K562 (cell line): ENCODE measurements around the gene KCNK4. TPM values are rescaled to one million over a fixed set of nuclear protein-coding genes. Genes with fewer than 3 reads are reported as not detected.

Experiments
- BRD9 ChIP-seq: fragments of 450-650 bp; IDR thresholded peaks from 2 replicates; pipeline ENCODE4 v1.6.1; 2018; ENCODE audit warnings: low read depth; ENCODE audit not compliant: partially characterized antibody
- ESRRA ChIP-seq: fragments of 450-650 bp; IDR thresholded peaks from 2 replicates; pipeline ENCODE4 v1.6.1; 2014; ENCODE audit warnings: low read depth, mild to moderate bottlenecking, moderate library complexity, borderline replicate concordance
- FOXA3 ChIP-seq, 2 experiments: fragments of 450-650 bp in 1 of 2; sonication (generic) in 1 of 2; formaldehyde crosslinking; IDR thresholded peaks in 1 of 2; conservative IDR thresholded peaks in 1 of 2; 2 replicates each; pipeline versions ENCODE4 v1.4.0 to v1.8.0; 2020 to 2022; ENCODE audit warnings: mild to moderate bottlenecking in 2 of 2, missing genetic modification reagents in 1 of 2
- FOXJ2 ChIP-seq: fragments of 200-800 bp; sonication (Bioruptor generic); IDR thresholded peaks from 2 replicates; pipeline ENCODE4 v1.6.1; 2016; ENCODE audit warnings: missing genetic modification characterization, missing compliant biosample characterization
- FUS ChIP-seq: fragments of 200-400 bp; formaldehyde crosslinking; optimal IDR thresholded peaks from 2 replicates; pipeline ENCODE3; 2017; ENCODE audit warnings: low read depth, low read length
- HNRNPL ChIP-seq: fragments of 200-400 bp; formaldehyde crosslinking; IDR thresholded peaks from 2 replicates; pipeline ENCODE4 v1.6.1; 2017; ENCODE audit warnings: low read depth, mild to moderate bottlenecking, low read length
- JUND ChIP-seq, 2 experiments: IDR thresholded peaks; 2 replicates in 1 of 2; 3 replicates in 1 of 2; pipeline ENCODE4 v1.6.1; 2011; ENCODE audit warnings: borderline replicate concordance in 2 of 2, low read depth in 2 of 2, low read length in 2 of 2, improper control_type of control experiment in 1 of 2, missing biosample characterization in 1 of 2, missing genetic modification characterization in 1 of 2, missing genetic modification reagents in 1 of 2
- SMARCA4 ChIP-seq: fragments of 450-650 bp; IDR thresholded peaks from 2 replicates; pipeline ENCODE4 v1.6.1; 2016
- YY1 ChIP-seq, 3 experiments: IDR thresholded peaks; 2 replicates each; pipeline ENCODE4 v1.6.1; 2011; ENCODE audit warnings: low read length in 2 of 3, mild to moderate bottlenecking in 2 of 3, moderate library complexity in 2 of 3, borderline replicate concordance in 1 of 3, control low read depth in 1 of 3, low read depth in 1 of 3; ENCODE audit not compliant: insufficient read depth in 3 of 3, insufficient replicate concordance in 2 of 3, control insufficient read depth in 1 of 3, insufficient read length in 1 of 3; ENCODE audit errors: extremely low read depth in 1 of 3
- ZC3H11A ChIP-seq: IDR thresholded peaks from 2 replicates; pipeline ENCODE4 v1.6.1; 2012; ENCODE audit warnings: low read depth, low read length, improper control_type of control experiment
- ZNF282 ChIP-seq: sonication (generic); formaldehyde crosslinking; IDR thresholded peaks from 2 replicates; pipeline ENCODE4 v1.8.1; 2023; ENCODE audit warnings: missing genetic modification reagents
- ZSCAN32 ChIP-seq: fragments of 450-650 bp; formaldehyde crosslinking; IDR thresholded peaks from 2 replicates; pipeline ENCODE4 v1.4.0; 2020; ENCODE audit warnings: mild to moderate bottlenecking, moderate library complexity
- polyA plus RNA-seq, 8 experiments: library from polyadenylated mRNA; depleted of rRNA in 4 of 8; stranded (reverse) in 5 of 8; unstranded in 3 of 8; fragments of >200 nt; fragmentation: Nextera tagmentation in 2 of 8; fragmentation: Illumina TruSeq in 1 of 8; extraction: Ambion mirVana in 2 of 8; extraction: Trizol in 1 of 8; gene quantifications; 2 replicates each; pipeline versions ENCODE4 v1.2.1 to v1.2.3, GENCODE V29; 2011 to 2014; ENCODE audit warnings: inconsistent platforms in 1 of 8, missing spikeins in 1 of 8
- total RNA-seq, 7 experiments: library from RNA; depleted of rRNA in 6 of 7; stranded (reverse); fragments of >200 nt in 6 of 7; fragmentation: Illumina TruSeq in 2 of 7; extraction: Trizol in 2 of 7; gene quantifications; 2 replicates each; pipeline versions ENCODE4 v1.2.1 to v1.2.3, GENCODE V29; 2011 to 2021; ENCODE audit warnings: low replicate concordance in 1 of 7
- TF ChIP-seq, protein P1 (sequence below), 2 experiments: fragments of 450-650 bp in 1 of 2; IDR thresholded peaks; 2 replicates each; pipeline ENCODE4 v1.6.1; 2011 to 2017; ENCODE audit warnings: low read depth in 2 of 2, antibody characterized with exemption in 1 of 2, borderline replicate concordance in 1 of 2, low read length in 1 of 2, mild to moderate bottlenecking in 1 of 2, mixed read lengths in 1 of 2; ENCODE audit not compliant: control insufficient read depth in 1 of 2
- TF ChIP-seq, protein P2 (sequence below): fragments of 450-650 bp; formaldehyde crosslinking; IDR thresholded peaks from 2 replicates; pipeline ENCODE4 v1.4.0; 2022; ENCODE audit warnings: missing genetic modification characterization
- TF ChIP-seq, protein P3 (sequence below), 2 experiments: fragments of 250-450 bp in 1 of 2; fragments of 450-650 bp in 1 of 2; sonication (Bioruptor Pico) in 1 of 2; IDR thresholded peaks; 2 replicates each; pipeline versions ENCODE4 v1.6.1 to v1.8.0; 2016 to 2021; ENCODE audit warnings: mild to moderate bottlenecking in 2 of 2, moderate library complexity in 2 of 2, missing compliant biosample characterization in 1 of 2, missing genetic modification characterization in 1 of 2
- TF ChIP-seq, protein P4 (sequence below): fragments of 250-450 bp; sonication (Bioruptor Pico); IDR thresholded peaks from 2 replicates; pipeline ENCODE4 v1.8.0; 2022; ENCODE audit warnings: inconsistent platforms, mild to moderate bottlenecking, moderate library complexity, borderline replicate concordance

KCNK4 gene
- total and polyA plus RNA-seq, 9 of the 15 experiments (the other 6 are each of a cell fraction or from before 2014, with no cell fraction given): not detected

DNA sequence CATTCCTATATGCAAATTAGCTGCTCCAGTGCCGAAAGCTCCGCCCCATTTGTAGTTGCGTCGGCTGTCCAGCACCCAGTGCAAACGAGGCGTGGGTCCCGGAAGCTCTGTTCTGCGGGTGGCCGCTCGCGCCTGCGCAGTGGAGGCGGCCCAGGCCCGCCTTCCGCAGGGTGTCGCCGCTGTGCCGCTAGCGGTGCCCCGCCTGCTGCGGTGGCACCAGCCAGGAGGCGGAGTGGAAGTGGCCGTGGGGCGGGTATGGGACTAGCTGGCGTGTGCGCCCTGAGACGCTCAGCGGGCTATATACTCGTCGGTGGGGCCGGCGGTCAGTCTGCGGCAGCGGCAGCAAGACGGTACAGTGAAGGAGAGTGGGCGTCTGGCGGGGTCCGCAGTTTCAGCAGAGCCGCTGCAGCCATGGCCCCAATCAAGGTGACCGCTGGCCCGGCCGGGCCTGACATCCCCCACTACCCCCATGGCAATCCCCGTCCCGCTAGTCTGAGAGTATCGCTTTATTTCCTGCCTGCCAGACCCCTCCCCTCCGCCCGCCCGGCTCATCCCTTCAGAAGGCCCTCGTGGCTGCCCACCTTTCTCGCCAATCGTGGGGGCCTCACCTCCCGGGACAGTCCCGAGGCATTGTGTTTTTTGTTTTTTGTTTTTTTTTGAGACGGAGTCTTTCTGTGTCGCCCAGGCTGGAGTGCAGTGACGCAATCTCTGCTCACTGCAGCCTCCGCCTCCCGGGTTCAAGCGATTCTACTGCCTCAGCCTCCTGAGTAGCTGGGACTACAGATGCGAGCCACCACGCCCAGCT lies 27.1 kb downstream of the KCNK4 start, which contains the start of gene PRDX5 (continued):
- TF ChIP-seq, protein P1, sequence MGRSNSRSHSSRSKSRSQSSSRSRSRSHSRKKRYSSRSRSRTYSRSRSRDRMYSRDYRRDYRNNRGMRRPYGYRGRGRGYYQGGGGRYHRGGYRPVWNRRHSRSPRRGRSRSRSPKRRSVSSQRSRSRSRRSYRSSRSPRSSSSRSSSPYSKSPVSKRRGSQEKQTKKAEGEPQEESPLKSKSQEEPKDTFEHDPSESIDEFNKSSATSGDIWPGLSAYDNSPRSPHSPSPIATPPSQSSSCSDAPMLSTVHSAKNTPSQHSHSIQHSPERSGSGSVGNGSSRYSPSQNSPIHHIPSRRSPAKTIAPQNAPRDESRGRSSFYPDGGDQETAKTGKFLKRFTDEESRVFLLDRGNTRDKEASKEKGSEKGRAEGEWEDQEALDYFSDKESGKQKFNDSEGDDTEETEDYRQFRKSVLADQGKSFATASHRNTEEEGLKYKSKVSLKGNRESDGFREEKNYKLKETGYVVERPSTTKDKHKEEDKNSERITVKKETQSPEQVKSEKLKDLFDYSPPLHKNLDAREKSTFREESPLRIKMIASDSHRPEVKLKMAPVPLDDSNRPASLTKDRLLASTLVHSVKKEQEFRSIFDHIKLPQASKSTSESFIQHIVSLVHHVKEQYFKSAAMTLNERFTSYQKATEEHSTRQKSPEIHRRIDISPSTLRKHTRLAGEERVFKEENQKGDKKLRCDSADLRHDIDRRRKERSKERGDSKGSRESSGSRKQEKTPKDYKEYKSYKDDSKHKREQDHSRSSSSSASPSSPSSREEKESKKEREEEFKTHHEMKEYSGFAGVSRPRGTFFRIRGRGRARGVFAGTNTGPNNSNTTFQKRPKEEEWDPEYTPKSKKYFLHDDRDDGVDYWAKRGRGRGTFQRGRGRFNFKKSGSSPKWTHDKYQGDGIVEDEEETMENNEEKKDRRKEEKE (IDR thresholded peaks at IDR 0.05; ENCODE audit: borderline replicate concordance in 1 of 2, control insufficient read depth in 1 of 2, low read depth in 2 of 2, low read length in 1 of 2): no peak
- TF ChIP-seq BRD9 (peak; percentile 90), ZNF282 (CRISPR knock-in tag) (peak; percentile 58; the same call in 1 of the 2 replicates), ZSCAN32 (CRISPR knock-in tag) (no peak), YY1 (IDR thresholded peaks at IDR 0.05; ENCODE audit: borderline replicate concordance in 1 of 3, control insufficient read depth in 1 of 3, extremely low read depth in 1 of 3, insufficient read depth in 3 of 3, insufficient read length in 1 of 3, insufficient replicate concordance in 2 of 3, low read depth in 1 of 3, low read length in 2 of 3) (peak in 2 of 3 experiments; percentile 52 to 54), ESRRA (peak; percentile 83), FUS (peak; percentile 26), ZC3H11A (peak; percentile 53; the same call in 1 of the 2 replicates), SMARCA4 (peak; percentile 42; the same call in 1 of the 2 replicates), HNRNPL (peak; percentile 99), FOXJ2 (tag) (0 out of 2 replicates have a peak, but pooled peaks have one; percentile 13), FOXA3 (CRISPR knock-in tag; conservative IDR thresholded peaks at IDR 0.05 in 1 of 2, IDR thresholded peaks at IDR 0.05 in 1 of 2) (peak in 1 of 2 experiments; percentile 78; a peak in 1 of 4 replicates), JUND (IDR thresholded peaks at IDR 0.05; ENCODE audit: borderline replicate concordance, low read depth, low read length) (peak; percentile 49; the same call in 1 of the 2 replicates), JUND (tag; IDR thresholded peaks at IDR 0.05; ENCODE audit: borderline replicate concordance, low read depth, low read length) (no peak; the same call in 2 of the 3 replicates)
- TF ChIP-seq, protein P2, sequence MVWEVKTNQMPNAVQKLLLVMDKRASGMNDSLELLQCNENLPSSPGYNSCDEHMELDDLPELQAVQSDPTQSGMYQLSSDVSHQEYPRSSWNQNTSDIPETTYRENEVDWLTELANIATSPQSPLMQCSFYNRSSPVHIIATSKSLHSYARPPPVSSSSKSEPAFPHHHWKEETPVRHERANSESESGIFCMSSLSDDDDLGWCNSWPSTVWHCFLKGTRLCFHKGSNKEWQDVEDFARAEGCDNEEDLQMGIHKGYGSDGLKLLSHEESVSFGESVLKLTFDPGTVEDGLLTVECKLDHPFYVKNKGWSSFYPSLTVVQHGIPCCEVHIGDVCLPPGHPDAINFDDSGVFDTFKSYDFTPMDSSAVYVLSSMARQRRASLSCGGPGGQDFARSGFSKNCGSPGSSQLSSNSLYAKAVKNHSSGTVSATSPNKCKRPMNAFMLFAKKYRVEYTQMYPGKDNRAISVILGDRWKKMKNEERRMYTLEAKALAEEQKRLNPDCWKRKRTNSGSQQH: no peak
- TF ChIP-seq, protein P3, sequence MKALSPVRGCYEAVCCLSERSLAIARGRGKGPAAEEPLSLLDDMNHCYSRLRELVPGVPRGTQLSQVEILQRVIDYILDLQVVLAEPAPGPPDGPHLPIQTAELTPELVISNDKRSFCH (CRISPR knock-in tag; IDR thresholded peaks at IDR 0.05): no peak
- TF ChIP-seq, protein P3 (tag; IDR thresholded peaks at IDR 0.05): no peak
- TF ChIP-seq, protein P4, sequence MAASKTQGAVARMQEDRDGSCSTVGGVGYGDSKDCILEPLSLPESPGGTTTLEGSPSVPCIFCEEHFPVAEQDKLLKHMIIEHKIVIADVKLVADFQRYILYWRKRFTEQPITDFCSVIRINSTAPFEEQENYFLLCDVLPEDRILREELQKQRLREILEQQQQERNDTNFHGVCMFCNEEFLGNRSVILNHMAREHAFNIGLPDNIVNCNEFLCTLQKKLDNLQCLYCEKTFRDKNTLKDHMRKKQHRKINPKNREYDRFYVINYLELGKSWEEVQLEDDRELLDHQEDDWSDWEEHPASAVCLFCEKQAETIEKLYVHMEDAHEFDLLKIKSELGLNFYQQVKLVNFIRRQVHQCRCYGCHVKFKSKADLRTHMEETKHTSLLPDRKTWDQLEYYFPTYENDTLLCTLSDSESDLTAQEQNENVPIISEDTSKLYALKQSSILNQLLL (CRISPR knock-in tag): no peak
